Activated CD4-positive, alpha-beta T cell treated with anti-CD3 and anti-CD28 coated beads for 36 hours (primary cell): ENCODE measurements around the gene LCK. TPM values are rescaled to one million over a fixed set of nuclear protein-coding genes. Genes with fewer than 3 reads are reported as not detected.
A peak's percentile ranks its signal among the peaks of the same experiment; 100 is the strongest.
"Not testable (repeated sequence)": the region's sequence is repeated elsewhere in the genome, so short reads cannot be mapped to it uniquely, and the experiment has no call there.

ENCODE experiments used
- ATAC-seq: fragments of 200-7000 bp; cut with Tn5 transposase; one replicate; pipeline ENCODE4 v1.10.0; 2021; ENCODE audit warnings: mild to moderate bottlenecking, moderate library complexity
- CTCF ChIA-PET: fragments of 350-600 bp; sonication (Branson Sonifier 250); formaldehyde crosslinking; loops from one replicate; lab custom pipeline; 2021; ENCODE audit warnings: antibody characterized with exemption; lab: Charles Lee
- POLR2A ChIA-PET: fragments of 350-600 bp; sonication (Branson Sonifier 250); formaldehyde crosslinking; loops from one replicate; lab custom pipeline; 2021; ENCODE audit warnings: antibody characterized with exemption, inconsistent platforms; lab: Charles Lee
- DNase-seq: peaks from one replicate; pipeline ENCODE4 v3.0.0-alpha.2; 2020
- H3K27ac Mint-ChIP-seq: one replicate; pipeline ENCODE4 v1.8.0; 2021; ENCODE audit warnings: mixed read lengths
- H3K27me3 Mint-ChIP-seq: one replicate; pipeline ENCODE4 v1.8.0; 2021; ENCODE audit warnings: mixed read lengths
- H3K36me3 Mint-ChIP-seq: one replicate; pipeline ENCODE4 v1.8.0; 2021; ENCODE audit warnings: low read depth, mixed read lengths
- H3K4me1 Mint-ChIP-seq: one replicate; pipeline ENCODE4 v1.8.0; 2021; ENCODE audit warnings: mixed read lengths
- H3K4me3 Mint-ChIP-seq: one replicate; pipeline ENCODE4 v1.8.0; 2021; ENCODE audit warnings: mild to moderate bottlenecking, moderate library complexity, mixed read lengths
- H3K9me3 Mint-ChIP-seq: one replicate; pipeline ENCODE4 v1.8.0; 2021; ENCODE audit warnings: low read depth, mixed read lengths
- intact Hi-C, 2 experiments: fragments of 100-400 bp; cut with DNase I in 1 of 2; cut with micrococcal nuclease in 1 of 2; formaldehyde crosslinking; loops; one replicate each; pipeline versions ENCODE4 v1.14.2 to v1.15.1; 2022 to 2024; cut with DNase I, micrococcal nuclease
- total RNA-seq, 2 experiments: library from RNA; stranded (reverse); gene quantifications; one replicate each; pipeline ENCODE4 v1.2.3, GENCODE V29; 2021

LCK gene
- total RNA-seq, 2 experiments from 2014 or later, result 179 to 220 TPM

DNA sequence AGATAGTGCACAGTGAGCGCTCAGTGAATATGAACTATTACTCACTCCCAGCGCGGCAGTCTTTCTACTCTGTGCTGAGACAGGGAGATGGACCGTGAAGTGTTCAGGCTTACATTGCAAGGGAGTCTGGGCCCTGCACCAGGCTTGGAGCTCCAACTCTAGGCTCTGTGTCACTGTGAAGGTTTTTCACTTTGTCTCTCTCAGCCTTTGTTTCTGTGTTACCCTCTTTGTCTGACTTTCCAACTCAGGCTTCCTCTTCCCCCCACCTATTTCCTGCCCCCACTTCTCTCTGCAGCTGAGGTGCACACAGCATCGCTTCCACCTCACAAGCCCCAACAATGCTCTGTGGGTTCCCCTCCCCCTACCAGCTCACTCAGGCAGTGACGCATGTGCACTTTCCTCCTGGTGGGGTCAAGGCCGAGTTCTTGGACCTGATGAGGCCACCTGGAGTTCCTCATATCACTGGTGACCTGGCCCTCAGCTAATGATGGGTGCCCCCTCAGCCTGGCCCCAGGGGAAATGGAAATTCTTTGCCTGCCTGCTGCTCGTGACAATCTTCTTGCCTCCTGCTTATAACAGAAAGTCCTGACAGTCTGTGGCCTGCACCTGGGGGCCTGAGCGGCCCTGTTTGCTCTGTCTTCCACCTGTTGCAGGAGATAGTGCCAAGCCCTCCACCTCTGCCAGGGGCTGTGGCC, 1.1 kb upstream of the LCK start:
- ATAC-seq, result peak; percentile 68
- H3K36me3 Mint-ChIP-seq, result peaks cover 36% of the 10 kb centered on the region

DNA sequence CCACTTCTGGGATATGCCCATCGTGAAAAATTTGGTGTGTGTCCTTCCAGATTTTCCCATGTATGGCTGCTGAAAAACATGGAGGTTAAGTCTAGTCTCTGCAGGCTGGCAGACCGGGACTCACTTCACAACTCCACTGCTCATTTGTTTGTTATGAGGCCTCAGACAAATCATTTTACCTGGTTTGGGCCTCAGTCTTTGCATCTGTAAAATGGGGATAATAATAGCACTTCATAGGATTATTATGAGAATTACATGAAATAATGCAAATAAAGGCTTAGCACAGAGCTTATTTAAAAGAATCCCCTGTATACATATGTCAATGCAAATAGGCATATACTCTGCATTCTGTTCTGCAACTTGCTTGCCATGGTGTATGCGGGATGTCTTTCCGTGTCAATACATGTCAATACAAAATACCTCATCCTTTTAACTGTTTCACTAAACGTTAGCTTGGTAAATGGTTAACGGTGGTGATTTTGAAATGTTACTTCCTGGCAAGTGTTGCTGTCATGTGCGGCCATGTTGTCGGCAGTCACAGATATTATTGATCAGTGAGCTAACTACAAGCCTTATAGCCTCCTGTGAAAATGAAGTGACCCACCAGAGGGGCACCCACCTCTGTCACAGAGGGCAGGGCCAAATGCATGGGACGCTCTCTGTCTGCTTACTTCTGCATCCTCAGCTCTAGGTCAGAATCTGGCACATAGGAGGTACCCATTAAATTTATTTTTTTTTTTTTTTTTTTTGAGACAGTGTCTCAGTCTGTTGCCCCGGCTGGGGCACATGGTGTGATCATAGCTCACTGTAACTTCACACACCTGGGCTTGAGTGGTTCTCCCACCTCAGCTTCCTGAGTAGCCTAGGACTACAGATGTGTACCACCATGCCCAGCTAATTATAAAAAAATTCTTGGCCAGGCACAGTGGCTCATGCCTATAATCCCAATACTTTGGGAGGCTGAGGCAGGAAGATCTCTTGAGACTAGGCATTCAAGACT, 4.3 kb downstream of the LCK start:
- Mint-ChIP-seq H3K9me3 (no peaks in the 10 kb centered on the region), H3K27me3 (no peaks in the 10 kb centered on the region), H3K4me3 (peak overlapping the region; percentile 91), H3K27ac (peak overlapping the region; percentile 87), H3K4me1 (peaks cover 48% of the 10 kb centered on the region), H3K36me3 (peaks cover 62% of the 10 kb centered on the region)
- intact Hi-C loops, result loop anchor here (1.0 to 10.0 kb wide), 4 partner anchors 9 to 542 kb away; no protein-coding TSS in a partner anchor
- DNase-seq (peak; percentile 55), ATAC-seq (peak; percentile 6)
- CTCF ChIA-PET, result interaction anchor here (0.7 to 1.3 kb wide), 5 partner anchors 13 to 143 kb away, joined by 3 to 6 read pairs (median 3); partner anchors contain the start of gene MARCKSL1
- POLR2A ChIA-PET, result interaction anchor here (0.6 to 1.6 kb wide), 4 partner anchors 9 to 190 kb away, joined by 3 to 5 read pairs (median 4); partner anchors contain the start of genes HDAC1 and MARCKSL1

More for the DNA sequence above, 1.1 kb upstream of the LCK start:
- intact Hi-C loops, result loop anchor here (1.0 to 10.0 kb wide), 11 partner anchors 9 to 375 kb away; partner anchors contain the start of genes BSDC1 (in 1 of the 2), EIF3I (in 1 of the 2), KHDRBS1 (in 1 of the 2) and TMEM234 (in 1 of the 2)
- ChIA-PET POLR2A (interaction anchor here (0.6 to 3.4 kb wide), 7 partner anchors 8 to 222 kb away, joined by 3 to 14 read pairs (median 5); partner anchors contain the start of gene HDAC1), CTCF (interaction anchor here (0.7 to 5.9 kb wide), 11 partner anchors 8 to 75 kb away, joined by 3 to 45 read pairs (median 8); partner anchors contain the start of gene TXLNA)
- H3K4me1 Mint-ChIP-seq, result peaks cover 50% of the 10 kb centered on the region
- H3K27me3 Mint-ChIP-seq, result no peaks in the 10 kb centered on the region
- H3K4me3 Mint-ChIP-seq, result peak overlapping the region; percentile 91
- no peaks in the 10 kb centered on the region for H3K9me3 Mint-ChIP-seq
- peak overlapping the region; percentile 100 for H3K27ac Mint-ChIP-seq
- peak; percentile 91 for DNase-seq

DNA sequence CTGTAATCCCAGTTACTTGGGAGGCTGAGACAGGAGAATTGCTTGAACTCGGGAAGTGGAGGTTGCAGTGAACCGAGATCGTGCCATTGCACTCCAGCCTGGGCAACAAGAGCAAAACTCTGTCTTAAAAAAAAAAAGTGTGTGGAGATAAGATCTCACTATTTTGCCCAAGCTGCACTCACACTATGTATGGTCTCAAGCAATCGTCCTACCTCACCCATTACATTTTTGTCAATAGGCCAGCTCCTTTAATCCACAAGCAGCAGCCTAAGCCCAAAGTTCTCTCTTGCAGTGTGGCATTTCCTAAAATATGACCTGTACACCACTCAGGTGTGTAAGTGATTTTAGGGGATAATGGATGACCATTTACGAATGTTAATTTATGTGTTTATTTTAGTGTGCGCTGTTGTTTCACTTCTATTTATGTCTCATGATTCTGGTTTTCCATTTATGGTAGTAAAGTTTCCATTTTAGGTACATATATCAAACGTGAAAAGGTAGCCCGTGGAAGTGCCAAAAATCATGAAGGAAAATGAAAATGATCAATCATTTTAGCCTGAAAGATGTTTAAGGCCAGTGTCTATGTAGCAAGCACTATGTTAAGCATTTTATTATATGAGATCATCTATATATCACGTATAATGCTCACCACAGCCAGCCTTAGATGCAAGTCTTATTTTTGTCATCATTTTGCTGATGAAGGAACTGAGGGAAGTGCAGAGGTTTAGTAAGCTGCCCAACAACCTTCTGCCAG, 5.6 kb downstream of the LCK start:
- CTCF ChIA-PET, result interaction anchor here (0.6 to 4.5 kb wide), 4 partner anchors 8 to 235 kb away, joined by 3 to 45 read pairs (median 4); partner anchors contain the start of genes FAM167B, IQCC and LCK

GRCh38 chr1:32257227-32257508, 6.1 kb downstream of the LCK start:
- CTCF ChIA-PET, result interaction anchor here (0.6 to 4.5 kb wide), 4 partner anchors 9 to 236 kb away, joined by 3 to 45 read pairs (median 4); partner anchors contain the start of genes FAM167B, IQCC and LCK
- DNase-seq (no peak), ATAC-seq (no peak)
- Mint-ChIP-seq H3K36me3 (peaks cover 53% of the 10 kb centered on the region), H3K27me3 (no peaks in the 10 kb centered on the region), H3K9me3 (no peaks in the 10 kb centered on the region), H3K4me3 (peak overlapping the region; percentile 75), H3K27ac (peak overlapping the region; percentile 98), H3K4me1 (peaks cover 46% of the 10 kb centered on the region)
- POLR2A ChIA-PET, result no interaction called here
- intact Hi-C loops, result loop anchor here in 1 of 2 experiments (5.0 to 10.0 kb wide), 2 partner anchors 368 to 540 kb away; no protein-coding TSS in a partner anchor

More for the DNA sequence above, 5.6 kb downstream of the LCK start:
- Mint-ChIP-seq H3K4me3 (peak overlapping the region; percentile 75), H3K36me3 (peaks cover 58% of the 10 kb centered on the region), H3K27ac (peak overlapping the region; percentile 98), H3K9me3 (no peaks in the 10 kb centered on the region), H3K4me1 (peaks cover 46% of the 10 kb centered on the region), H3K27me3 (no peaks in the 10 kb centered on the region)
- DNase-seq (no peak), ATAC-seq (peak; percentile 22)
- intact Hi-C loops, result loop anchor here (1.0 to 10.0 kb wide), 4 partner anchors 8 to 541 kb away; no protein-coding TSS in a partner anchor
- POLR2A ChIA-PET, result no interaction called here

DNA sequence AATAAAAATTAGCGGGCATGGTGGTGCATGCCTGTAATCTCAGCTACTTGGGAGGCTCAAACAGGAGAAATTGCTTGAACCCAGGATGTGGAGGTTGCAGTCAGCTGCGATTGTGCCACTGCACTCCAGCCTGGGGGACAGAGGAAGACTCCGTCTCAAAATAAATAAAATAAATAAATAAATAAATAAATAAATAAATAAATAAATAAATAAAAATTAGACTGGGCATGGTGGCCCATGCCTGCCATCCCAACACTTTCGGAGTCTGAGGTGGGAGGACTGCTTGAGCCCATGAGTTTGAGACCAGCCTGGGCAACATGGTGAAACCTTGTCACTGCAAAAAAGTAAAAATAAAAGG, 12.2 kb downstream of the LCK start:
- not testable (repeated sequence) for H3K4me3 Mint-ChIP-seq, H3K27me3 Mint-ChIP-seq, H3K9me3 Mint-ChIP-seq, DNase-seq, ATAC-seq
- ChIA-PET POLR2A (interaction anchor here (1.1 kb wide), 1 partner anchor 13 kb away, joined by 3 read pairs; no protein-coding TSS in a partner anchor), CTCF (interaction anchor here (2.5 kb wide), 1 partner anchor 15 kb away, joined by 9 read pairs; no protein-coding TSS in a partner anchor)
- Mint-ChIP-seq H3K36me3 (peaks cover 33% of the 10 kb centered on the region), H3K4me1 (peaks cover 52% of the 10 kb centered on the region), H3K27ac (peak overlapping the region; percentile 90)
- intact Hi-C loops, result loop anchor here in 1 of 2 experiments (10.0 kb wide), 1 partner anchor 328 kb away; the partner anchor contains the start of gene PTP4A2

DNA sequence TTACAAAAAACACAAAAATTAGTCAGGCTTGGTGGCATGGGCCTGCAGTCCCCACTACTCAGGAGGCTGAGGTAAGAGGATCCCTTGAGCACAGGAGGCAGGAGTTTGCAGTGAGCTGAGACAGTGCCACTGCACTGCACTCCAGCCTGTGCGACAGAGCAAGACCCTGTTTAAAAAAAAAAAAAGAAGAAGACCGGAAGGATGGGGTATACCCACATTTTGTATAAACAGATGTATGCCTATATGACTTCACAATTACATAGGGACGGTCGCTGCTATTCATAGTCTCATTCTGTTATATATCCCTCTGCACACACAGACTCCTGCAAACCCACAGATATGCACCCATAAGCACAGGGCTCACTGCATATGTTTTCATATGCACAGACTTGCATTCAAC, 12.7 kb downstream of the LCK start:
- ChIA-PET CTCF (no interaction called here), POLR2A (no interaction called here)
- H3K4me3 Mint-ChIP-seq, result no peak overlapping the region
- intact Hi-C loops, result loop anchor here in 1 of 2 experiments (1.0 to 10.0 kb wide), 2 partner anchors 7 to 329 kb away; partner anchors contain the start of gene PTP4A2
- ATAC-seq, result peak; percentile 69
- H3K27me3 Mint-ChIP-seq, result no peaks in the 10 kb centered on the region
- H3K9me3 Mint-ChIP-seq, result no peaks in the 10 kb centered on the region
- H3K4me1 Mint-ChIP-seq, result peaks cover 51% of the 10 kb centered on the region
- H3K36me3 Mint-ChIP-seq, result peaks cover 32% of the 10 kb centered on the region
- DNase-seq, result peak; percentile 47
- peak overlapping the region; percentile 90 for H3K27ac Mint-ChIP-seq

DNA sequence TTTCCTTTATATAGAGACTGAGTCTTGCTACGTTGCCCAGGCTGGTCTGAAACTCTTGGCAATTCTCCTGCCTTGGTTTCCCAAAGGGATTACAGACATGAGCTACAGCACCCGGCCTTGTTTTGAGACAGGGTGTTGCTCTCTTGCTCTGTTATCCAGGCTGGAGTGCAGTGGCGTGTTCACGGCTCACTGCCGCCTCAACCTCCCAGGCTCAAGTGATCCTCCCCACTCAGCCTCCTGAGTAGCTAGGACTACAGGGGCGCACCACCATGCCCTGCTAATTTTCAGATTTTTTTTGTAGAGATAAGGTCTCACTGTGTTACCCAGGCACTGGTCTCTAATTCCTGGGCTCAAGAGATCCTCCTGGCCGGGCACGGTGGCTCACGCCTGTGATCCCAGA, 14.8 kb downstream of the LCK start:
- POLR2A ChIA-PET, result interaction anchor here (0.6 to 1.4 kb wide), 3 partner anchors 12 to 89 kb away, joined by 5 to 6 read pairs (median 6); no protein-coding TSS in a partner anchor
- DNase-seq (no peak), ATAC-seq (no peak)
- H3K36me3 Mint-ChIP-seq, result peaks cover 27% of the 10 kb centered on the region
- intact Hi-C loops, result loop anchor here in 1 of 2 experiments (10.0 kb wide), 1 partner anchor 331 kb away; the partner anchor contains the start of gene PTP4A2
- peak overlapping the region; percentile 77 for H3K27ac Mint-ChIP-seq
- no peak overlapping the region for H3K4me3 Mint-ChIP-seq
- H3K4me1 Mint-ChIP-seq, result peaks cover 48% of the 10 kb centered on the region
- no peaks in the 10 kb centered on the region for H3K9me3 Mint-ChIP-seq
- CTCF ChIA-PET, result interaction anchor here (0.7 to 1.8 kb wide), 3 partner anchors 15 to 23 kb away, joined by 3 to 4 read pairs (median 3); no protein-coding TSS in a partner anchor
- H3K27me3 Mint-ChIP-seq, result no peaks in the 10 kb centered on the region

DNA sequence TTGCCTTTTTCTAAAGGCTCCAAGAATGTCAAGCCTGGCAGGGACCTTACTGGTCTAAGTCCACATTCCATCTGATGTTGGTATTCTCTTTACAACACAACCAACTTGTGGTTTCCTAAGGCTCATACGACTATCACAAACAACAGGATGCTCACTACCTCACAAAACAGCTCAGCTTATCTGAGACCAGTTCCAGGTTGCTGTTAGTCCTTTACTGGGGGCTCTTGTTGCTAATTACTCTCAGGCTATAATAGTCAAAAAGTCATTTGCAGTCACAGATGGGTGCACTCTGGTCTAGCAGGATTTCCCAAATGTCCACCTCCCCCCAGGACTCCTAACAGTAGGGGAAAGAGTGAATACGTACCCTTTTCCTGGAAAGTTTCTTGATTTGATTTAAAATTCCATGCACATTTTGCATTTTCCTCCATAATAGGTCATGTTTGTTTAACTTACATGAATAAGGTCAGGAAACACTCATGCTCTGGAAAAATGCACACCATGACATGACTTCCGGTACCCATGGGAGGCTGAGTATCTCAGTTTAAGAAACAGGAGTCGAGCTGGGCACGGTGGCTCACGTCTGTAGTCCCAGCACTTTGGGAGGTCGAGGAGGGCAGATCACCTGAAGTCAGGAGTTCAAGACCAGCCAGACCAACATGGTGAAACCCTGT, 16.0 kb downstream of the LCK start:
- Mint-ChIP-seq H3K27me3 (no peaks in the 10 kb centered on the region), H3K9me3 (no peaks in the 10 kb centered on the region), H3K27ac (peak overlapping the region; percentile 97), H3K4me1 (peaks cover 60% of the 10 kb centered on the region), H3K4me3 (peak overlapping the region; percentile 36), H3K36me3 (peaks cover 34% of the 10 kb centered on the region)
- ChIA-PET POLR2A (no interaction called here), CTCF (no interaction called here)
- peak; percentile 40 for ATAC-seq
- intact Hi-C loops, result loop anchor here in 1 of 2 experiments (10.0 kb wide), 1 partner anchor 332 kb away; the partner anchor contains the start of gene PTP4A2
- peak; percentile 49 for DNase-seq

DNA sequence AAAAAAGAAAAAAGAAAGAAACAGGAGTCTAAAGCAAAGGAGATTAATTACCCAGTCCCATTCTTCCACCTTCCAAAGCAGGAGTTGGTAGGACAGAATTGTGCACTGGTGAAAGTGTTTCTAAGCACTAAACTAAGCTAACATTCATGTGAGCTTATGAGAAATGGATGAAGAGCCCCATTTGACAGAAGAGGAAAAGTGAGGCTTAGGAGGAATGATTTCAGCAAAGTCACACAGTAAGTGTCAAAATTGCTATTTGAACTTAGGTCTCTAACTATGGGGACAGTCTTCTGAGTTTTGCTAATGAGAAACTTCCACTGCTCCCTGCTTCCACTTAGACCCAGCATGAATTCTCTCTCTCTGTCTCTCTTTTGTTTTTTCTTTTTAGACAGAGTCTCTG, 18.7 kb downstream of the LCK start:
- H3K9me3 Mint-ChIP-seq, result no peaks in the 10 kb centered on the region
- no peaks in the 10 kb centered on the region for H3K27me3 Mint-ChIP-seq
- ChIA-PET CTCF (interaction anchor here (0.6 to 0.7 kb wide), 2 partner anchors 16 to 50 kb away, joined by 3 to 4 read pairs; no protein-coding TSS in a partner anchor), POLR2A (interaction anchor here (1.1 kb wide), 1 partner anchor 43 kb away, joined by 11 read pairs; no protein-coding TSS in a partner anchor)
- H3K4me3 Mint-ChIP-seq, result no peak overlapping the region
- peaks cover 67% of the 10 kb centered on the region for H3K4me1 Mint-ChIP-seq
- H3K36me3 Mint-ChIP-seq, result peaks cover 40% of the 10 kb centered on the region
- H3K27ac Mint-ChIP-seq, result peak overlapping the region; percentile 9
- intact Hi-C loops, result loop anchor here (5.0 to 10.0 kb wide), 3 partner anchors 47 to 1522 kb away; partner anchors contain the start of genes EIF3I (in 1 of the 2), PTP4A2 (in 1 of the 2) and TMEM234 (in 1 of the 2)
- no peak for ATAC-seq
- DNase-seq, result no peak
